DND-41 (cell line): ENCODE data around the gene ULK1.

Experiments
- ATAC-seq: fragments of 200-7000 bp; cut with Tn5 transposase; 3 replicates; pipeline ENCODE4 v1.9.1; 2021; ENCODE audit warnings: low read depth; ENCODE audit not compliant: insufficient read depth
- DNase-seq: peaks from one replicate; pipeline ENCODE4 v3.0.0-alpha.2; 2020
- H2AFZ ChIP-seq: 2 replicates; pipeline ENCODE4 v1.6.0; 2012; ENCODE audit warnings: low read depth, low read length
- H3K27ac ChIP-seq: 2 replicates; pipeline ENCODE4 v1.5.1; 2012; ENCODE audit warnings: low read length, inconsistent platforms
- H3K27me3 ChIP-seq: fragments of 200-600 bp; sonication (generic); 2 replicates; pipeline ENCODE4 v1.6.0; 2012; ENCODE audit warnings: low read length, mild to moderate bottlenecking, inconsistent platforms; ENCODE audit not compliant: insufficient read depth, poor library complexity
- H3K36me3 ChIP-seq: 2 replicates; pipeline ENCODE4 v1.5.1; 2012; ENCODE audit warnings: low read length, inconsistent platforms; ENCODE audit not compliant: insufficient read depth
- H3K4me1 ChIP-seq: 2 replicates; pipeline ENCODE4 v1.5.1; 2012; ENCODE audit warnings: mild to moderate bottlenecking, low read length; ENCODE audit not compliant: insufficient read depth
- H3K4me2 ChIP-seq: 2 replicates; pipeline ENCODE4 v1.6.0; 2012; ENCODE audit warnings: mild to moderate bottlenecking, moderate library complexity, low read length, inconsistent platforms; ENCODE audit not compliant: insufficient read depth
- H3K4me3 ChIP-seq, 2 experiments: fragments of 200-600 bp in 1 of 2; shearing (Covaris generic) in 1 of 2; 2 replicates each; pipeline ENCODE4 v1.5.1; 2012 to 2016; ENCODE audit warnings: inconsistent platforms in 2 of 2, low read length in 2 of 2, mild to moderate bottlenecking in 2 of 2, low read depth in 1 of 2, moderate library complexity in 1 of 2
- H3K79me2 ChIP-seq: 2 replicates; pipeline ENCODE4 v1.6.0; 2012; ENCODE audit warnings: low read length, inconsistent platforms; ENCODE audit not compliant: insufficient read depth
- H3K9ac ChIP-seq: 2 replicates; pipeline ENCODE4 v1.6.0; 2012; ENCODE audit warnings: low read depth, mild to moderate bottlenecking, inconsistent platforms, low read length, moderate library complexity
- H3K9me3 ChIP-seq: 2 replicates; pipeline ENCODE4 v1.5.1; 2012; ENCODE audit warnings: low read length, moderate library complexity, mild to moderate bottlenecking, inconsistent platforms; ENCODE audit not compliant: insufficient read depth, severe bottlenecking
- H4K20me1 ChIP-seq: 2 replicates; pipeline ENCODE4 v1.6.0; 2012; ENCODE audit warnings: low read length; ENCODE audit not compliant: insufficient read depth
- CTCF ChIP-seq: IDR thresholded peaks from 2 replicates; pipeline ENCODE4 v1.5.1; 2012; ENCODE audit warnings: borderline replicate concordance, low read length, moderate library complexity, mild to moderate bottlenecking; ENCODE audit not compliant: poor library complexity, severe bottlenecking; ENCODE audit errors: extremely low read depth
- EZH2 ChIP-seq: IDR thresholded peaks from 3 replicates; pipeline ENCODE4 v1.6.1; 2012; ENCODE audit warnings: borderline replicate concordance, low read depth, mild to moderate bottlenecking, moderate library complexity, low read length, inconsistent platforms; ENCODE audit not compliant: severe bottlenecking

The ULK1 gene

GRCh38 chr12:131867891-131868675, 26.3 kb upstream of the ULK1 start:
- no peaks in the 10 kb centered on the region for H3K9me3 ChIP-seq
- TF ChIP-seq EZH2 (no peak), CTCF (no peak)
- no peak overlapping the region for H3K9ac ChIP-seq
- no peaks in the 10 kb centered on the region for H3K4me1 ChIP-seq
- no peak overlapping the region for H3K4me2 ChIP-seq
- H3K27ac ChIP-seq, result no peak overlapping the region
- no peaks in the 10 kb centered on the region for H3K36me3 ChIP-seq
- DNase-seq (no peak), ATAC-seq (no peak)
- H3K27me3 ChIP-seq, result no peaks in the 10 kb centered on the region
- H4K20me1 ChIP-seq, result no peaks in the 10 kb centered on the region
- H3K4me3 ChIP-seq, result no peak overlapping the region
- no peak overlapping the region for H2AFZ ChIP-seq
- no peaks in the 10 kb centered on the region for H3K79me2 ChIP-seq

GRCh38 chr12:131869871-131870418, 24.5 kb upstream of the ULK1 start:
- no peaks in the 10 kb centered on the region for H3K79me2 ChIP-seq
- no peak overlapping the region for H3K4me3 ChIP-seq
- DNase-seq (no peak), ATAC-seq (no peak)
- H4K20me1 ChIP-seq, result no peaks in the 10 kb centered on the region
- H3K4me2 ChIP-seq, result no peak overlapping the region
- no peaks in the 10 kb centered on the region for H3K4me1 ChIP-seq
- no peak overlapping the region for H3K27ac ChIP-seq
- peaks cover 4% of the 10 kb centered on the region for H3K9me3 ChIP-seq
- H3K9ac ChIP-seq, result no peak overlapping the region
- no peaks in the 10 kb centered on the region for H3K36me3 ChIP-seq
- no peaks in the 10 kb centered on the region for H3K27me3 ChIP-seq
- H2AFZ ChIP-seq, result no peak overlapping the region
- TF ChIP-seq CTCF (no peak), EZH2 (no peak)

- H3K27ac ChIP-seq, result no peak overlapping the region
- H3K9ac ChIP-seq, result no peak overlapping the region
- TF ChIP-seq CTCF (no peak), EZH2 (no peak)
- H3K27me3 ChIP-seq, result no peaks in the 10 kb centered on the region
- H3K79me2 ChIP-seq, result no peaks in the 10 kb centered on the region
- H3K4me1 ChIP-seq, result no peaks in the 10 kb centered on the region
- H3K4me3 ChIP-seq, result no peak overlapping the region
- H2AFZ ChIP-seq, result no peak overlapping the region
- H3K36me3 ChIP-seq, result no peaks in the 10 kb centered on the region
- ATAC-seq (no peak), DNase-seq (no peak)
- H3K9me3 ChIP-seq, result peaks cover 4% of the 10 kb centered on the region
- no peak overlapping the region for H3K4me2 ChIP-seq
- no peaks in the 10 kb centered on the region for H4K20me1 ChIP-seq
Observed at GRCh38 chr12:131871677-131872076, 22.7 kb upstream of the ULK1 start.
